Measurements from ENCODE around the gene LRRC3. TPM values are rescaled to one million over a fixed set of nuclear protein-coding genes. Genes with fewer than 3 reads are reported as not detected.
"Not testable (repeated sequence)": the region's sequence is repeated elsewhere in the genome, so short reads cannot be mapped to it uniquely, and the experiment has no call there.

Gene LRRC3
- total RNA-seq, 4 donors from 2014 or later, result 2.9 to 5.8 (median 3.2) TPM

DNA sequence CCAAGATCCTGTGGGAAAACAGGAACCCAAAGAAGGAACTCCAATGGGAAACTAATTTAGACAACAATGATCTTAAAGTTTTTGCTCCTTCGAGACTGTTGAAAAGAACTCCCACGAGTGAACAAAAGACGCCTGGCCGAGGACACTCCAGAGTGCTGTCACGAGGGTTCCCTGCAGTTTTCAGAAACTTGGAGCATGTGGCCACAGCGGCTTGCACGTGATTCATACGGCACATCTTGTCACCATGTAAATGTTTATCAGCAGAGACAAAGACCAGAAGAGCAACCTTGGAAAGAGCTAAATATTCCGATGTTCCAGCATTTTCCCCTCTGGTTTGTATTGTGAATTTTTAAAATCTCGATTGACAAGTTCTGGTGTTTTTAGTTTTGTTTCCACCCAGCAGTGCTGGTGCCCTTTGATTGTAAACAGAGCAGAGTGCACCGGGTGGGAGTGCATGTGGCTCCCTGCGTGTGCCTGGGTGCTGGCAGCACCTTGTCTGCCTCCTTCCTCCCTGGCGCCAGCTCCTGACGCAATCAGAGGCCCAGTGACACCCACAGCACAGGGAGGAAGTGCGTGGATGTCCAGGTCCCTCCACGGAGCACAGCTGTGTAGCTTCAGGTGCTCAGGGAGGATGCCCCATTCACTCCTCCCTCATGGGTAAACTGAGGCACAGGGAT, 23.0 kb downstream of the LRRC3 start:
- TF ChIP-seq POLR2A (IDR thresholded peaks at IDR 0.05), result no peak
- TF ChIP-seq CTCF (IDR thresholded peaks at IDR 0.05), result no peak
- 69 to 73% methylated on average over 15 to 16 of the region's 16 CpGs for WGBS, 2 donors
- H3K4me3 ChIP-seq (ENCODE audit: low read depth, poor library complexity, severe bottlenecking), result no peak overlapping the region
- intact Hi-C loops (cut with DNase I; ENCODE audit: low total_unique reads), result no loop called here
- no peak for DNase-seq (ENCODE audit: low spot score in 2 of 2)

- TF ChIP-seq POLR2A (IDR thresholded peaks at IDR 0.05), result no peak
- no peak for TF ChIP-seq CTCF (IDR thresholded peaks at IDR 0.05)
- intact Hi-C loops (cut with DNase I; ENCODE audit: low total_unique reads), result no loop called here
- 84 to 92% methylated on average over 5 of the region's 5 CpGs for WGBS, 2 donors
- no peak for DNase-seq (ENCODE audit: low spot score in 2 of 2)
- H3K4me3 ChIP-seq (ENCODE audit: low read depth, poor library complexity, severe bottlenecking), result no peak overlapping the region
Observed at GRCh38 chr21:44478801-44479167, 23.5 kb downstream of the LRRC3 start.

DNA sequence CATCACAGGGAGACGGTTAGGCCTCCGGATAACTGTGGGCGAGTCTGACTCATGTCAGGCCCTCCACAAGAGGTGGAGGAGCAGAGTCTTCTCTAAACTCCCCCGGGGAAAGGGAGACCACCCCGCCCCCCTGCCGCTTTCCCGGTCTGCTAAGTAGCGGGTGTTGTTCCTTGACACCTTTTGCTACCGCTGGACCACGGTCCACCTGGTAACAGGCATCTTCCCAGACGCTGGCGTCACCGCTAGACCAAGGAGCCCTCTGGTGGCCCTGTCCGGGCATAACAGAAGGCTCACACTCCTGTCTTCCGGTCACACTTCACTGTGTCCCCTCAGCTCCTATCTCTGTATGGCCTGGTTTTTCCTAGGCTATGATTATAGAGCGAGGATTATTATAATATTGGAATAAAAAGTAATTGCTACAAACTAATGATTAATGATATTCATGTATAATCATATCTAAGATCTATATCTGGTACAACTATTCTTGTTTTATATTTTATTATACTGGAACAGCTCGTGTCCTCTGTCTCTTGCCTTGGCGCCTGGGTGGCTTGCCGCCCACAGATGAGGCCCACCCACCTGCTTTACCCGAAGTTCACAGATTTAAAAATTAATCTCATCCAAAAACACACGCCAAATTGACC, 24.4 kb downstream of the LRRC3 start:
- intact Hi-C loops (cut with DNase I; ENCODE audit: low total_unique reads), result not testable (repeated sequence)

DNA sequence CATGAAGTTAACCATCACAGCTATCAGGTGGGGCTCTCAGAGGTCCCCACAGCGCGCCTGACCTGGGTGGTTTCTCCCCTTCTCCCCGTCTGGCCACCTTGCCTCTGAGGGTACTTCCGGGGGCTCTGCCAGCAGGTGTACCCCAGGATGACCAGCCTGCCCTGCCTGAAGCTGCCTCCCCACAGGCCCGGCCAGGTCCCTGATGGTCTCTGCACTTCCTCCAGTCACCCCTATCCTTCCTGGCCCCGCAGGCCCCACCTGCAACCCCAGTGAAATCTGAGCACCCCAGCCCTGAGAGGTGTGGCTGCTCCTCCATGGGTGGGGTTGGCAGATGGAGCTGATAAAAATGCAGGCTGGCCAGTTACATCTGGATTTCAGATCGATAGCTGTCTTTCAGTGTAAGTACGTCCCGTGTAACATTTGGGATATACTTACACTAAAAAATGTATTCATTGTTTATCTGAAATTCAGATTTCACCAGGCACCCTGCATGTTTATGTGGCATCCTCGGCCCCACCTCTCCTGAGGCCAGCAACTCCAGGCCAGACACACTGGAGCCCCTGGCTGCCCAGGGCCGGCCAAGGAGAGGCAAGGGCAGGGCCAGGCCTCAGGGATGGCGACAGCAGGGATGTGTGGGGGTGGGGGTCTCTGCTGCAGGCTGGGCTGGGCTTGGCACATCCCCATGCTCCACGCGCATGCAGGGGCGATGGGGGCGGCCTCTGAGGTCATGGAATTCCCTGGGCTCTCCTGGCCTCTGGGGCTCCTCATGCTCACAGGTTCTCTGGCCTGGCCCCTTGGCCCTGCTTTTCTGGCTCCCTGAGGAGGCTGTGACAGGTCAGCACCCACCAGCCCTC, 25.1 kb downstream of the LRRC3 start:
- 66 to 76% methylated on average over 16 of the region's 16 CpGs for WGBS, 2 donors
- intact Hi-C loops (cut with DNase I; ENCODE audit: low total_unique reads), result no loop called here
- DNase-seq (ENCODE audit: low spot score in 2 of 2), result no peak
- TF ChIP-seq CTCF (IDR thresholded peaks at IDR 0.05) (no peak), POLR2A (IDR thresholded peaks at IDR 0.05) (no peak)
- H3K4me3 ChIP-seq (ENCODE audit: low read depth, poor library complexity, severe bottlenecking), result no peak overlapping the region

More for the DNA sequence above, 24.4 kb downstream of the LRRC3 start:
- 38% methylated on average over 21 of the region's 21 CpGs for WGBS, 2 donors
- DNase-seq (ENCODE audit: low spot score in 2 of 2); H3K4me3 ChIP-seq (ENCODE audit: low read depth, poor library complexity, severe bottlenecking): not testable (repeated sequence)
- TF ChIP-seq CTCF (IDR thresholded peaks at IDR 0.05), result peak in 1 of 3 donors; percentile 20

- no peak for DNase-seq (ENCODE audit: low spot score in 2 of 2)
- intact Hi-C loops (cut with DNase I; ENCODE audit: low total_unique reads), result no loop called here
- TF ChIP-seq POLR2A (IDR thresholded peaks at IDR 0.05) (no peak), CTCF (IDR thresholded peaks at IDR 0.05) (no peak)
- no peak overlapping the region for H3K4me3 ChIP-seq (ENCODE audit: low read depth, poor library complexity, severe bottlenecking)
- 82 to 83% methylated on average over 14 of the region's 14 CpGs for WGBS, 2 donors
Observed at GRCh38 chr21:44482581-44483287, 27.4 kb downstream of the LRRC3 start.
